GM18909 (cell line): Measurements from ENCODE around the gene NAV2.

Experiments used
- ATAC-seq: cut with Tn5 transposase; IDR thresholded peaks from one replicate; pipeline ENCODE4 v1.9.1; 2021; ENCODE audit warnings: mild to moderate bottlenecking; ENCODE audit not compliant: unreplicated experiment, poor library complexity

Gene NAV2

GRCh38 chr11:19802773-19803293 is 90.2 kb downstream of the NAV2 start:
- no peak for ATAC-seq

DNA sequence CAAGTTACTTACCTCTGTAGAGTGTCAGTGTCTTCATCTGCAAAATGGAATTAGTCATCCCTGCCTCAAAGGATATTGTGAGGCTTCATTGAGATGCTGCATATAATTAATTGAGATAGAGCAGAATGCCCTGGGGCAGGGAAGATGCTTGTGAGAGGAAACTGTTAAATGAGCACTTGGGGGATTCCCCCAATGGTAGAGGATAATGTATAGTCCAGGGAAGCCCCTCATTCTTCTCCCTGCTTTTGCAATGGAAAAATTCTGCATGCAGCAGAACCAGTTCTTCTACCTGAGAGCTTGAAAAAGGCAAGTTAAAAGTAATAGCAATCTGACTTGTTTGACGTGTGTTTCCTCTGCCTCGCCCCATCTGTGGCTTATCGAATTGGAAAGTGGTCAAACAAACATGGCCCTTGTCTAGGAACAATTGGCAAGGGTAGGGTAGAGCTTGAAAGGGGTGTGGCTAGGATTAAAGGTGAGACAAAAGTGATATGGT is 90.9 kb downstream of the NAV2 start:
- ATAC-seq, result no peak

- ATAC-seq, result no peak
Observed at GRCh38 chr11:19805376-19805775, 92.7 kb downstream of the NAV2 start.

- ATAC-seq, result no peak
Observed at GRCh38 chr11:19805827-19806226, 93.2 kb downstream of the NAV2 start.

DNA sequence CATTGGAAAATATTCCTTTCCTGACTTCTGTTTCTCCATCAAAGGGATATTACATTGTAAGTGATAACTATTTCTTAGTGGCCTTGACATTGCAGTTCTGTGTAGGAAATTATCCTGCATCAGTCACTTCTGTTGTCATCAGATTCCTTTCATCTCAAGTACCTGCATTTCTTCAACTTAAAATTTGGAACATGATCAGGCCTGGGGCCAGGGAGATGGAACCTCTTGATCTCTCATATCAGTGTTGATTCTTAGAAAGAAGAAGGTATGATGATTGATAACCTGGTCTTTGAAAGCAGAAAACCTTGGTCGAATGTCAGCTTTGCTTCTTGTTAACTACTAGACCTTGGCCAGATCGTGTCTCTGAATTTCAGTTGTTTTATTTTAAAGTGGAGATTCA is 93.6 kb downstream of the NAV2 start:
- no peak for ATAC-seq

GRCh38 chr11:19808076-19808911 is 95.7 kb downstream of the NAV2 start:
- no peak for ATAC-seq

DNA sequence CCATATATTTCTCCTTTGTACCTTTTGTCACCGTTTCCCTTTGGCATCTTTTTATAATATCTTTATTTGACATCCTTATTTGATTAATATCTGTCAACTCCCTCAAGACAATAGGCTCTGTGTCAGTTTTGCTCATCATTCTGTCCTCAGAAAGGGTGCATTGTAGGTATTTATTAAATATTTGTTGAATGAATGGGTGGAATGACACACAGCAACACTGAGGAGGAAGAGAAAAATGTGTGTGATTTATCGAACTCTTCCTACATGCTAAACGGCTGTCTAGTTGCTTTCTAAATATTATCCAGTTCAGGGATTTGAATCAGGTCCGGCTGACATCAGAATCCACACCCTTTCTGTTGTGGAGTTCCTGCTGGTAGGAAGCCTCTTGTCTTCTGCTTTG is 98.2 kb downstream of the NAV2 start:
- ATAC-seq, result no peak

DNA sequence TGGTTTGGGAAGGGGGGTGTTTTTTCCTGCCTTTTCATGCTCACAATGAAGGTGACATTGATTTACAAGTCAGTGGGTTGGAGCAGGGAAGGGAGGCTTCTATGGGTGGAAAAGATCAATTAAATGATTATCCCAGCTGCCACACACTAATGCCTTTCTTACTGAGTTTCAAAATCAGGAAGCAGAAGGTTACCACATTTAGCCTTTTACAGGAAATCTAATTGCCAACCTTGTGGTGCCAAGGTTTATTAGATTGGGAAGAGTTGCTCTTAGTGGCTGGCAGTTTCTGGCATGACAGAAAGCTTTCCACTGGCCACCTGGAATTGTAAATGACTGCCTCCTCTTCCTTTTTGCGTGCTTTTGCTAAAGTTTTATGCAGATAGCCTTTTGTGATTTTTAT is 98.7 kb downstream of the NAV2 start:
- no peak for ATAC-seq

DNA sequence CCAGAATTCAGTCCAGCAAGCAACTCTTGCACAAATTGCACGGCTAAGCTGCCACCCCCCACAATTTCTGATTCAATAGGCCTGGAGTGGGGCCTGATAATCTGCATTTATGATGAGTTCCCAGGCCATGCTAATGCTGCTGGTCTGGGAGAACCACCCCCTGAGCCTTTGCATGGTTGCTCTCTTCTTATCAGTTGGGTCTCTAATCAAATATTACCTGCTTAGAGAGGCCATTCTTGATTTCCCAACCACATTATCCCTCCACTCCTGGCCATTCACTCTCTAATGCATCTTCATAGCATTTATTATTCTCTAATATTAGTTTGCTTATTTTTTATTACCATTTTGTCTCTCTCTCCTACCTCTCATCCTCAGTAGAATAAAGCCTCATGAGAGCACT is 99.5 kb downstream of the NAV2 start:
- ATAC-seq, result no peak

DNA sequence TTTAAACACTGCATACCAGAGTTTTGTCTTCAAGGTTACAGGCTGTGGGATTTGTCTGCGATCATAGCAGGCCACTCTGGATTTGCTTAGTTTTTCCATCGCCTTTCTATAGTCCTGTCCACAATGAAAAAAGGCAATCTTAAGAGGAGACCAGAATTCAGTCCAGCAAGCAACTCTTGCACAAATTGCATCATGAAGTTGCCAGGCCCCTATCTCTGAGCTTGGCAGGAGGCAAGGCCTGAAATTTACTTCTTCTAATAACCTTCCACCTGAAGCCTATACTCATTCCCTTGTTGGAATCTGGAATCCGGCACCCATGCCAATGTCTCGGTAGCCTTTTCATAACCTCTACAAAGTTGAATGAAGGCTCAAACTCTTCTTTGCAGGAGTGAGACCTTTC is 100.1 kb downstream of the NAV2 start:
- ATAC-seq, result no peak

GRCh38 chr11:19813158-19813879 is 100.7 kb downstream of the NAV2 start:
- ATAC-seq, result no peak

- ATAC-seq, result no peak
Observed at GRCh38 chr11:19814421-19814820, 101.8 kb downstream of the NAV2 start.

GRCh38 chr11:19816040-19816439 is 103.4 kb downstream of the NAV2 start:
- ATAC-seq, result no peak

DNA sequence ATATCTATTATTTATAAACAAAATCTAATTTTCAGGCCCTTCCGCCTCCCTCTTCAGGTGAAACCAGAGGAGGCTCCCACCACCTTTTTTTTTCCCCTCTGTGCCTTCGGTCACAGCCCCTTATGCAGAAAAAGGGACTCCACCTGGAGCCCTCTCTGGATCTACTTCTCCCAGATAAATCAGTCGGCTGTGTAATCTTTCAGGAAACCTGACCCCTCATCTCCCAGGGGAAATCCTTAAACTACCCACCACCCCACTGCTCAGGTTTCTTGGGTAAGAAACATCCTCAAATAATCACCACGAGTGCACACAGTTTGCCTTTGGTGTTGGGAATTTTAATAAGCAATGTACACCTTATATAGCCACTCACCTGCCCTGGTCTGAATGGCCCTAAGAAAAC is 104.2 kb downstream of the NAV2 start:
- ATAC-seq, result no peak

DNA sequence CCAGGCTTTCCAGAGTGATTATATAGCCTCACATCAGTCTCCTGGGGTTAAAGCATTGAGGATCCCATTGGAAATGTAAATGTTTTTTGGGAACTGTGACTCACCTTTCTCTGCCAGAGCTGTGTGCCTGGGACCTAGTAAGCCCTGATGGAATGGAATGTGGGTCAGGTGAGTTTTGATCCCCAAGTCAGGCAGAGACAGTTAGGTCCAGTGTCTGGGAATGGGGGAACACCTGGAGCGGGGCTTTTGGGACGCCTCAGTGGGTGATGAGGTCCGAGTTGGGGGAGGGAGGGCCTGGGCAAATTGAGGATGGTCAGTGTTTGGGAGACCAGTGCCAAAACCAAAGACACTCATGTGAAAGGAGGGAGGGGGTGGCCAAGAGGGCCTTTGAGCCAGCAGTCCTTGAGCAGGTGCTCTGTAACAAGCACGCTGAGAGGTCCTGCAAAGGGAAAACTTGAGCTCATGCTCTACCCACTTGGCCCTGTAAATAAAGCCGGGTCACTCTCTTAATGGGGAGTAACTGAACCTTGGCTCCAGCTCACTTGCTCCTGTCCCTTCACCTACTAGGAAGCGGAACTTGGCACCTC is 104.7 kb downstream of the NAV2 start:
- no peak for ATAC-seq

DNA sequence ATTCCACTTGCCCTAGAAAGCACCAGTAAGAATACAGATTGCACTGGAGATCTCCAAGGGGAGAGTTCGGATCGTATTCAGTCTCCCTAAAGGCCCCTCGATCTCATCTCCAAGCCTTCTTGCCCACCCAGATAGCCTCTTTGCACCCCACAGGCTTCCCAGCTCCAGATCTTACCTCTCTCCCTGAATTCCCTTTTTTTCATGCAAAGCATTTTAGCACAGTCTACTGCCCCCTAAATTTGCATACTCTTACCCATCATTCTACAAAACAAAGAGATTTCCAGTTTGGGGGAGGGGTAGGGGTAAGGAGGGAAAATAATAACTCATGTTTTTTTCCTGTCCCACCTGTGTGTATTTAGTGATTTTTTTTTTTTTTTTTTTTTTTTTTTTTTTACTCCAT is 105.2 kb downstream of the NAV2 start:
- no peak for ATAC-seq

DNA sequence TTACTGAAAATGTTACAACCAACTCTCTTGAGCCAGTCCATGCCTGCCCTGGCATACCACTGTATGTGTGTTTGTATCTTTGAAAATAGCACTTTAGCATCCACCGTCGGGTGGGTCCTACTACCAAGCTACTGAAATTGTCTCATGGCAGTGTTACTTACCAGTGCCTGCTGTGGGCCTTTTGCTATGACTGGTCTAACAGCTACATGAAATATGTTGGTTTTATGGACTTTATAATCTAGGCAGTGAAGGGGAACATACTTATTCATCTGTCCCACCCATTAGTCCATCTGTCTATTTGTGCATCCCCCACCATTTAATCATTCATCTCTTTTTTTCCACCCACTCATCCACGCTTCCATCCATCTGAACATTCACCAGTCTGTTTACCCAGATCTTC is 106.0 kb downstream of the NAV2 start:
- ATAC-seq, result no peak

DNA sequence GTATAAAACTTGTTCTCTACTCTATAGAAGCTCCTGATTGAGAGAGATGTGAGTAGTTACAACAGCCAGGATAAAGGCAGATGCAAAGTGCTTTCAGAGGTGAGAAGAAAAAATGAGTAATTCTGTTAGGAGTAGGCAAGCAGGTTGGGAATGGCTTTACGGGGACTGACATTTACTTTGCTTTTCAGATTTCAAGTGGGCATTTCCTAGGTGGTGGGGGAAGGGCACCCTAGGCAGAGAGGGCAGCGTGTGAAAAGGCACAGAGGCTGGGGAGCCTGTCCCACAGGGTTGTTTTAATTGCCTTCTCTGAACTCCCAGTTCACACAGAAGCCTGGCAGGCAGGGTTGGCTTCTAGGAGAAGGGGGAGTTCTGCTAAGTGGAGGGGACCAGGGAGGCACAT is 106.5 kb downstream of the NAV2 start:
- no peak for ATAC-seq

DNA sequence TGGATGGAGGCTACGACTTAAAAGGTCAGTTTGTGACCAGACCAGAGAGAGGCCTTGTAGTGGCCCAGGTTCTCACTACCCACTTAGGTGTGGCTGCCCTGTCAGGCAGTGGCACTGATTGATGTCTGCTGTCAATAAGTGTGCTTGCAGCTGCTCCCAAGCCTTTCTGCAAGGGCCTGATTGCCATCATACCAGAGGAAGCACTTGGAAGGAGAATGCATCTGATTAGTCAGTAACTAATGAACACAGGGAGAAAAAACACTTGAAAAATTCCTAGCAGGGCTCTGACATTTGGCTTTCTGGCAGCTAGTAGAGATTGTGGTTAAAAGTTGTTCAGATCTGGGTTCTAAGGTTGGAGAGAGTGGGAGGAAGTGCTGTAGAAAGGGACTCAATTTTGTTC is 107.5 kb downstream of the NAV2 start:
- no peak for ATAC-seq

DNA sequence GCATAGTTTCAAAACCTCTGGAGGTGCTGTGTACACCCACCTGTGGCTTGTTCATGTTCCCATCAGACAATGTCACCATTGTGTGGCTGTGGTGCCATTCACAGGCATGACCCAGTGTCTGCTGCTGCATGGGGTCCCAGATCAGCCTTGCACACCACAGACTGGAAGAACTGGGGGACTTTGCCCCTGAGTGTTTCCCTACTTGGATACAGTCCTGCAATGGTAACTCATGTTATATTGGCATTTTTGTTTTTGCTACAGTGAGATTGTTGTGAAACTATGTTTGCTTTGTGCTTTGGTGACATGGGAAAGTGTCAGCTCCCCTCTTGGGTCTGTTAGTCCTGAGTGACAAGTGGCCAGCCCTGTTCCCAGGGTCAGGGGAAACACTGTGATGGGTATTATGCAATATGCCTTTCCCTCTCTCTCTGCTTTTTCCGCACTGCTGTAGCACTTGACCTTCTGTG is 108.8 kb downstream of the NAV2 start:
- no peak for ATAC-seq

DNA sequence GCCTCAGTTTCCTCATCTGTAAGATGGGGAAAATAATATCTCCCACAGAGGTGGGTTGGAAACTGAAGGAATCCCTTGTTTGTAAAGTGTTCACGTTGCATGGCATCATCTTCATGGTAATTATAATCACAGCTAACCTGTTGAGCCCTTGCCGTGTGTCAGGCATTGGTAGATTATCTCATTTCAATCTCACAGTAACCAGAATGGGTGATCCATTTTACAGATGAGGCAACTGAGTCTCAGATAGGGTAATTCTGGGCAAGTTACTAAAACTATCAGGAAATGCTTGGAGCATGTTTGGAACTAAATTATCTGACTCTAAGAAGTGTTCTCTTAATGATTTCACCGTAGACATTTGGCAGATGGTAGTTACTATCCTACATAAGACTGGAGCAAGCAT is 109.4 kb downstream of the NAV2 start:
- ATAC-seq, result no peak
